Tibial nerve (tissue), 4 donors: ENCODE results near the gene MGST2. TPM values are rescaled to one million over a fixed set of nuclear protein-coding genes. Genes with fewer than 3 reads are reported as not detected.
A peak's percentile ranks its signal among the peaks of the same experiment; 100 is the strongest.

Source experiments
- DNase-seq, 2 donors: peaks; one replicate each; pipeline ENCODE4 v3.0.0-alpha.2; 2019; ENCODE audit warnings: low spot score in 2 of 2
- H3K27ac ChIP-seq, 4 donors: fragments of 200-600 bp; sonication (generic) in 3 of 4; one replicate each; pipeline ENCODE4 v1.5.1; 2017 to 2019; ENCODE audit warnings: mild to moderate bottlenecking in 1 of 4
- H3K27me3 ChIP-seq, 2 donors: fragments of 200-600 bp; sonication (generic) in 1 of 2; one replicate each; pipeline versions ENCODE4 v1.5.1 to v1.6.0; 2017 to 2019
- H3K36me3 ChIP-seq, 3 donors: fragments of 200-600 bp; sonication (generic); one replicate each; pipeline ENCODE4 v1.5.1; 2018 to 2019
- H3K4me1 ChIP-seq, 4 donors: fragments of 200-600 bp; sonication (generic) in 3 of 4; one replicate each; pipeline ENCODE4 v1.5.1; 2017 to 2019
- H3K4me3 ChIP-seq, 4 donors: fragments of 200-600 bp; sonication (generic) in 3 of 4; one replicate each; pipeline ENCODE4 v1.5.1; 2017 to 2019; ENCODE audit warnings: mild to moderate bottlenecking in 1 of 4, moderate library complexity in 1 of 4
- H3K9me3 ChIP-seq, 4 donors: fragments of 200-600 bp; sonication (generic) in 3 of 4; one replicate each; pipeline ENCODE4 v1.5.1; 2017 to 2019
- CTCF ChIP-seq, 5 experiments: fragments of 200-600 bp in 3 of 5; fragments of 450-650 bp in 2 of 5; sonication (generic) in 3 of 5; IDR thresholded peaks; one replicate each; pipeline ENCODE4 v1.5.1; 2016 to 2019; ENCODE audit warnings: antibody characterized with exemption in 5 of 5, mild to moderate bottlenecking in 3 of 5, moderate library complexity in 2 of 5
- EP300 ChIP-seq, 2 donors: sonication (generic); formaldehyde crosslinking; IDR thresholded peaks; one replicate each; pipeline ENCODE4 v1.6.1; 2017; ENCODE audit warnings: antibody characterized with exemption in 2 of 2, mild to moderate bottlenecking in 1 of 2
- POLR2A ChIP-seq, 2 donors: fragments of 450-650 bp; IDR thresholded peaks; one replicate each; pipeline ENCODE4 v1.6.1; 2017; ENCODE audit warnings: antibody characterized with exemption in 2 of 2, mild to moderate bottlenecking in 2 of 2, moderate library complexity in 2 of 2
- WGBS, 2 donors: methylation state at CpG; one replicate each; pipeline ENCODE4 v1.1.5; 2018; 5-methylcytosine and 5-hydroxymethylcytosine counted together
- total RNA-seq, 4 donors: library from RNA; depleted of rRNA; stranded (reverse); fragments of >200 nt; gene quantifications; one replicate each; pipeline ENCODE4 v1.1.0, GENCODE V29; 2016

MGST2 gene
- total RNA-seq, 4 donors from 2014 or later = 12.2 to 27.3 (median 26.8) TPM

- Histone ChIP-seq H3K4me3 (peak overlapping the region in 1 of 4 donors; percentile 29), H3K27me3 (no peaks in the 10 kb centered on the region), H3K27ac (peak overlapping the region in 2 of 4 donors; percentile 13 to 51), H3K36me3 (no peaks in the 10 kb centered on the region), H3K9me3 (no peaks in the 10 kb centered on the region), H3K4me1 (peaks cover 0 to 11% (median 0%) of the 10 kb centered on the region in 4 donors)
- WGBS, 2 donors = 12 to 16% methylated on average over 13 of the region's 13 CpGs
- TF ChIP-seq EP300 (IDR thresholded peaks at IDR 0.05) (peak in 1 of 2 donors; percentile 30), CTCF (IDR thresholded peaks at IDR 0.05) (peak; percentile 86 to 92 (median 90)), POLR2A (IDR thresholded peaks at IDR 0.05) (no peak)
- DNase-seq = peak; percentile 45 to 67
Measured at GRCh38 chr4:139651282-139652194, 14.1 kb upstream of the MGST2 start.

GRCh38 chr4:139654516-139654915 is 11.1 kb upstream of the MGST2 start:
- Histone ChIP-seq H3K4me3 (no peak overlapping the region), H3K9me3 (no peaks in the 10 kb centered on the region), H3K27me3 (no peaks in the 10 kb centered on the region), H3K4me1 (peaks cover 0 to 20% (median 0%) of the 10 kb centered on the region in 4 donors), H3K27ac (no peak overlapping the region), H3K36me3 (no peaks in the 10 kb centered on the region)
- no peak for DNase-seq
- WGBS, 2 donors = 77 to 80% methylated on average over 4 of the region's 4 CpGs
- no peak for TF ChIP-seq POLR2A (IDR thresholded peaks at IDR 0.05)
- TF ChIP-seq CTCF (IDR thresholded peaks at IDR 0.05) = no peak
- no peak for TF ChIP-seq EP300 (IDR thresholded peaks at IDR 0.05)

GRCh38 chr4:139655116-139655515 is 10.5 kb upstream of the MGST2 start:
- DNase-seq = no peak
- TF ChIP-seq EP300 (IDR thresholded peaks at IDR 0.05) (no peak), POLR2A (IDR thresholded peaks at IDR 0.05) (no peak), CTCF (IDR thresholded peaks at IDR 0.05) (peak in 2 of 5 experiments; percentile 28 to 41)
- no peaks in the 10 kb centered on the region for H3K9me3 ChIP-seq
- 47 to 50% methylated on average over 3 of the region's 3 CpGs for WGBS, 2 donors
- no peaks in the 10 kb centered on the region for H3K27me3 ChIP-seq
- H3K4me3 ChIP-seq = no peak overlapping the region
- H3K27ac ChIP-seq = no peak overlapping the region
- H3K4me1 ChIP-seq = peaks cover 0 to 20% (median 0%) of the 10 kb centered on the region in 4 donors
- H3K36me3 ChIP-seq = no peaks in the 10 kb centered on the region

DNA sequence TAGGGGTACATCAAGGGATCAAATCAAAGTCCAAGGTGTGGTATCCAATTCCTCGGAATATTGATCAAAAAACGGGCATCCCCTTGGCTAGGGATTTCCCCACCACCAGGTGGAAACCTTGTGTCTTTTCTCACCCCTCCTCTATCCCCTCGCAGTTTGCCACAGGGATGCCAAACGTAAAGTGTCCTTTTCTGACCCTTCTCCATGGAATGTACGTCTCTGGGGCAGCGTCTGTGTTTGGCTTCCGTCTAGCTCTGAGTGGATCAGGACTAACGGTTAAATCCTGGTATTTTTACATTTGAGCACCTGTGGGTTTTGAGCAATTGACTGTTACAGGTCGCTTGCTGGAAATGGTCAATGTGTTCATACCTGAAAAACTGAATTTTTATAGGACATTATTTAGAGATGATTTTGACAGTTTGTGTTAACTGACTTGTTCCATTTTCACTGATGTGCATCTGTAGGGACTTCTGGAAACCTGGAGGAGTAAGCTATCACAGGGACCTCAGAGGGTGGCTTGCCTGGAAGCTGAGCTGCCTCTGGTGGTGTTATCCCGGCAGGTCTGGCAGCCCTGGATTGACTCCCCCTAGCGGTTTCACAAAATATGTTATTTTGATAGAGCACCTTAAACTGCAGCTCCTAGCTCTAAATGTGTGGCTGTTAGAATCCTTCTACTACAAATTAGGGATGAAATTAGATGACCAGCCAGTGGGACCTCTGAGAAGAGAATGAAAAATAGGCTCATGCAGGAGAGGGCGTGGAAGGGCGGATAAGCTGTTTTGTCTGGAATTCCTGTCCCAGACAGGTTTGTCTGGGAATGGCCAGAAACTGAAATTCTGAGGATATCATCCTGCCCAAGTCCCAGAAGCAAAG is 8.8 kb upstream of the MGST2 start:
- no peaks in the 10 kb centered on the region for H3K9me3 ChIP-seq
- no peaks in the 10 kb centered on the region for H3K27me3 ChIP-seq
- no peak overlapping the region for H3K4me3 ChIP-seq
- H3K36me3 ChIP-seq = no peaks in the 10 kb centered on the region
- TF ChIP-seq EP300 (IDR thresholded peaks at IDR 0.05) (no peak), CTCF (IDR thresholded peaks at IDR 0.05) (peak; percentile 60 to 78 (median 72))
- 21 to 27% methylated on average over 13 of the region's 13 CpGs for WGBS, 2 donors
- H3K27ac ChIP-seq = peak overlapping the region in 2 of 4 donors; percentile 1 to 17
- peaks cover 0 to 11% (median 0%) of the 10 kb centered on the region in 4 donors for H3K4me1 ChIP-seq
- peak in 1 of 2 donors; percentile 28 for DNase-seq
